Prostate gland (tissue), 2 donors: ENCODE data around the gene LMF2.

Source experiments
- POLR2A ChIP-seq: fragments of 450-650 bp; IDR thresholded peaks from one replicate; pipeline ENCODE4 v1.6.1; 2016; ENCODE audit warnings: antibody characterized with exemption, mild to moderate bottlenecking
- POLR2AphosphoS5 ChIP-seq: sonication (generic); formaldehyde crosslinking; IDR thresholded peaks from one replicate; pipeline ENCODE4 v1.6.1; 2017; ENCODE audit warnings: antibody characterized with exemption
- TF ChIP-seq, protein P1 (sequence below), 4 experiments: fragments of 200-600 bp in 2 of 4; fragments of 450-650 bp in 2 of 4; sonication (generic) in 2 of 4; IDR thresholded peaks; 1 replicate in 3 of 4; 2 replicates in 1 of 4; pipeline ENCODE4 v1.5.1; 2016 to 2019; ENCODE audit warnings: antibody characterized with exemption in 4 of 4, mild to moderate bottlenecking in 2 of 4, moderate library complexity in 2 of 4

DNA sequence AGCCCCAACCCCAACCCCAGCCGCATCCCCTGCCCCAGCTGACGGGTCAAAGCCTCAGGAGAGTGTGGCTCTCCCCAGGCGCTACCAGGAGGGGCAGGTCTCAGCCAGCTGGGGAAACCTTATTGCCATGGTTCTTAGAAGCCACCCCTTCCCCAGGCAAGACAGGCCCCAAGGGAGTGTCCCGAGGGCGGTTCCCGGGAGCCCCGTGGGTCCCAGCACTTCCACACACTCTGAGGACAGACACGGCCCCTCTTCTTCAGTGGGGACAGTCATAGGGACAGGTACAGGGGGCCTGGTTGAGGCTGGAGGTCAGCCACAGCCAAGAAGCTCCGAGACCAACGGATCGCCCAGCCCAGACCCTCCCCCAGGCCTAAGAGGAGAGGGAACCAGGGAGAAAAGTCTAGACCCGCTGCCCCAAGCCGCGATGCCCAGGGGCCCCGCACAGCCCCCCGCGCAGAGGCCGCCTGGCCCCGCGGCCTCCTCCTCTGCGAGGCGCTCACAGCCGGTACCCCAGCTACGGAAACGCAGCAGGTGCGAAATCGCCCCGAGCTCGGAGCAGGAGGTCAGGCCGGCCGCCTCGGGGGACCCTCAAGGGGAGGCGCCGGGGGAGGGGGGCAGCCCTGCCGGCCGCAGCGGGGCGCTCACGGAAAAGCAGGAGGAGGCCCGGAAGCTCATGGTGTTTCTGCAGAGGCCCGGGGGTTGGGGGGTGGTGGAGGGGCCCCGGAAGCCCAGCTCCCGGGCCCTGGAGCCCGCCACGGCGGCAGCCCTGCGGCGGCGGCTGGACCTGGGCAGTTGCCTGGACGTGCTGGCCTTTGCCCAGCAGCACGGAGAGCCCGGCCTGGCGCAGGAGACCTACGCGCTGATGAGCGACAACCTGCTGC is 40.8 kb upstream of the LMF2 start:
- TF ChIP-seq, protein P1, sequence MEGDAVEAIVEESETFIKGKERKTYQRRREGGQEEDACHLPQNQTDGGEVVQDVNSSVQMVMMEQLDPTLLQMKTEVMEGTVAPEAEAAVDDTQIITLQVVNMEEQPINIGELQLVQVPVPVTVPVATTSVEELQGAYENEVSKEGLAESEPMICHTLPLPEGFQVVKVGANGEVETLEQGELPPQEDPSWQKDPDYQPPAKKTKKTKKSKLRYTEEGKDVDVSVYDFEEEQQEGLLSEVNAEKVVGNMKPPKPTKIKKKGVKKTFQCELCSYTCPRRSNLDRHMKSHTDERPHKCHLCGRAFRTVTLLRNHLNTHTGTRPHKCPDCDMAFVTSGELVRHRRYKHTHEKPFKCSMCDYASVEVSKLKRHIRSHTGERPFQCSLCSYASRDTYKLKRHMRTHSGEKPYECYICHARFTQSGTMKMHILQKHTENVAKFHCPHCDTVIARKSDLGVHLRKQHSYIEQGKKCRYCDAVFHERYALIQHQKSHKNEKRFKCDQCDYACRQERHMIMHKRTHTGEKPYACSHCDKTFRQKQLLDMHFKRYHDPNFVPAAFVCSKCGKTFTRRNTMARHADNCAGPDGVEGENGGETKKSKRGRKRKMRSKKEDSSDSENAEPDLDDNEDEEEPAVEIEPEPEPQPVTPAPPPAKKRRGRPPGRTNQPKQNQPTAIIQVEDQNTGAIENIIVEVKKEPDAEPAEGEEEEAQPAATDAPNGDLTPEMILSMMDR (IDR thresholded peaks at IDR 0.05), result no peak
- no peak for TF ChIP-seq POLR2AphosphoS5
- no peak for TF ChIP-seq POLR2A
